Stimulated activated effector memory CD8-positive, alpha-beta T cell treated with anti-CD3 and anti-CD28 coated beads, Interleukin-12 subunit alpha, Interleukin-12 subunit beta, amount 100 ng/mL, for 72 hours (primary cell): Measurements from ENCODE around the gene GRK5.

Source experiments
- ATAC-seq: fragments of 150-1000 bp; cut with Tn5 transposase; 2 replicates; pipeline ENCODE4 v1.10.0; 2021
- DNase-seq, 2 donors: peaks; one replicate each; pipeline ENCODE4 v3.0.0; 2021 to 2022; ENCODE audit warnings: low spot score in 2 of 2
- H3K27ac Mint-ChIP-seq: one replicate; pipeline ENCODE4 v1.8.0; 2022; ENCODE audit warnings: mild to moderate bottlenecking, mixed read lengths
- H3K36me3 Mint-ChIP-seq: one replicate; pipeline ENCODE4 v1.8.0; 2022; ENCODE audit warnings: mild to moderate bottlenecking, mixed read lengths
- H3K4me1 Mint-ChIP-seq: one replicate; pipeline ENCODE4 v1.8.0; 2022; ENCODE audit warnings: mixed read lengths
- H3K4me3 Mint-ChIP-seq: one replicate; pipeline ENCODE4 v1.8.0; 2022; ENCODE audit warnings: mild to moderate bottlenecking, mixed read lengths
- H3K9me3 Mint-ChIP-seq: one replicate; pipeline ENCODE4 v1.8.0; 2022; ENCODE audit warnings: mixed read lengths

The GRK5 gene

GRCh38 chr10:119415536-119416503, 208.4 kb downstream of the GRK5 start:
- DNase-seq = no peak
- H3K9me3 Mint-ChIP-seq = no peaks in the 10 kb centered on the region
- H3K27ac Mint-ChIP-seq = no peak overlapping the region
- H3K36me3 Mint-ChIP-seq = no peaks in the 10 kb centered on the region
- no peaks in the 10 kb centered on the region for H3K4me1 Mint-ChIP-seq
- H3K4me3 Mint-ChIP-seq = no peak overlapping the region
- ATAC-seq = no peak

GRCh38 chr10:119416855-119417254, 209.5 kb downstream of the GRK5 start:
- H3K27ac Mint-ChIP-seq = no peak overlapping the region
- no peak overlapping the region for H3K4me3 Mint-ChIP-seq

GRCh38 chr10:119417852-119418251, 210.5 kb downstream of the GRK5 start:
- ATAC-seq = no peak
- Mint-ChIP-seq H3K4me1 (no peaks in the 10 kb centered on the region), H3K27ac (peak overlapping the region; percentile 66), H3K9me3 (no peaks in the 10 kb centered on the region), H3K4me3 (no peak overlapping the region), H3K36me3 (peaks cover 6% of the 10 kb centered on the region)
- DNase-seq = no peak

More at GRCh38 chr10:119416855-119417254, 209.5 kb downstream of the GRK5 start:
- ATAC-seq (peak; percentile 82), DNase-seq (peak; percentile 51 to 78)
- Mint-ChIP-seq H3K4me1 (no peaks in the 10 kb centered on the region), H3K36me3 (no peaks in the 10 kb centered on the region), H3K9me3 (no peaks in the 10 kb centered on the region)

- Mint-ChIP-seq H3K9me3 (no peaks in the 10 kb centered on the region), H3K36me3 (peaks cover 6% of the 10 kb centered on the region), H3K27ac (peak overlapping the region; percentile 66), H3K4me1 (no peaks in the 10 kb centered on the region), H3K4me3 (no peak overlapping the region)
- ATAC-seq = no peak
- no peak for DNase-seq
These were observed 211.0 kb downstream of the GRK5 start for GRCh38 chr10:119418362-119418761.

GRCh38 chr10:119419931-119420330, 212.6 kb downstream of the GRK5 start:
- Mint-ChIP-seq H3K27ac (no peak overlapping the region), H3K4me1 (no peaks in the 10 kb centered on the region), H3K9me3 (no peaks in the 10 kb centered on the region), H3K36me3 (peaks cover 6% of the 10 kb centered on the region), H3K4me3 (no peak overlapping the region)
- DNase-seq = no peak
- ATAC-seq = no peak

GRCh38 chr10:119420950-119421875, 213.8 kb downstream of the GRK5 start:
- Mint-ChIP-seq H3K4me3 (no peak overlapping the region), H3K36me3 (peaks cover 11% of the 10 kb centered on the region), H3K9me3 (no peaks in the 10 kb centered on the region), H3K4me1 (no peaks in the 10 kb centered on the region), H3K27ac (peak overlapping the region; percentile 9)
- DNase-seq (no peak), ATAC-seq (no peak)

- Mint-ChIP-seq H3K9me3 (no peaks in the 10 kb centered on the region), H3K4me3 (no peak overlapping the region), H3K36me3 (peaks cover 11% of the 10 kb centered on the region), H3K4me1 (no peaks in the 10 kb centered on the region), H3K27ac (peak overlapping the region; percentile 9)
- no peak for ATAC-seq
- DNase-seq = no peak
These were observed 214.7 kb downstream of the GRK5 start for GRCh38 chr10:119421891-119422681.

- H3K9me3 Mint-ChIP-seq = no peaks in the 10 kb centered on the region
- ATAC-seq (no peak), DNase-seq (no peak)
- H3K4me1 Mint-ChIP-seq = no peaks in the 10 kb centered on the region
- H3K4me3 Mint-ChIP-seq = no peak overlapping the region
- no peak overlapping the region for H3K27ac Mint-ChIP-seq
- H3K36me3 Mint-ChIP-seq = peaks cover 11% of the 10 kb centered on the region
These were observed 215.5 kb downstream of the GRK5 start for GRCh38 chr10:119422682-119423509.

- no peaks in the 10 kb centered on the region for H3K4me1 Mint-ChIP-seq
- DNase-seq (no peak), ATAC-seq (no peak)
- peaks cover 11% of the 10 kb centered on the region for H3K36me3 Mint-ChIP-seq
- no peaks in the 10 kb centered on the region for H3K9me3 Mint-ChIP-seq
- H3K4me3 Mint-ChIP-seq = no peak overlapping the region
- no peak overlapping the region for H3K27ac Mint-ChIP-seq
These were observed 216.3 kb downstream of the GRK5 start for GRCh38 chr10:119423510-119424257.

GRCh38 chr10:119424258-119424975, 217.0 kb downstream of the GRK5 start:
- ATAC-seq = no peak
- H3K27ac Mint-ChIP-seq = peak overlapping the region; percentile 13
- no peak for DNase-seq
- H3K4me1 Mint-ChIP-seq = no peaks in the 10 kb centered on the region
- H3K9me3 Mint-ChIP-seq = no peaks in the 10 kb centered on the region
- no peak overlapping the region for H3K4me3 Mint-ChIP-seq
- peaks cover 11% of the 10 kb centered on the region for H3K36me3 Mint-ChIP-seq

- H3K9me3 Mint-ChIP-seq = no peaks in the 10 kb centered on the region
These were observed 217.9 kb downstream of the GRK5 start for GRCh38 chr10:119425102-119425880.

GRCh38 chr10:119425881-119426170, 218.5 kb downstream of the GRK5 start:
- ATAC-seq (no peak), DNase-seq (no peak)
- no peak overlapping the region for H3K4me3 Mint-ChIP-seq
- no peaks in the 10 kb centered on the region for H3K4me1 Mint-ChIP-seq
- H3K36me3 Mint-ChIP-seq = peaks cover 11% of the 10 kb centered on the region
- H3K27ac Mint-ChIP-seq = no peak overlapping the region
- no peaks in the 10 kb centered on the region for H3K9me3 Mint-ChIP-seq

More at GRCh38 chr10:119425102-119425880, 217.9 kb downstream of the GRK5 start:
- H3K4me1 Mint-ChIP-seq = no peaks in the 10 kb centered on the region
- DNase-seq (no peak), ATAC-seq (no peak)
- H3K4me3 Mint-ChIP-seq = no peak overlapping the region
- peaks cover 11% of the 10 kb centered on the region for H3K36me3 Mint-ChIP-seq
- peak overlapping the region; percentile 13 for H3K27ac Mint-ChIP-seq

GRCh38 chr10:119426699-119427098, 219.3 kb downstream of the GRK5 start:
- Mint-ChIP-seq H3K36me3 (peaks cover 11% of the 10 kb centered on the region), H3K4me1 (no peaks in the 10 kb centered on the region), H3K27ac (no peak overlapping the region), H3K4me3 (no peak overlapping the region), H3K9me3 (no peaks in the 10 kb centered on the region)
- DNase-seq = no peak
- no peak for ATAC-seq
